Stimulated activated CD8-positive, alpha-beta memory T cell treated with anti-CD3 and anti-CD28 coated beads, Interleukin-7, amount 100 ng/mL, for 48 hours (primary cell): ENCODE measurements around the gene TMEM190.

Experiments
- DNase-seq, 2 donors: peaks; one replicate each; pipeline ENCODE4 v3.0.0-alpha.2; 2020; ENCODE audit warnings: low read depth in 1 of 2; ENCODE audit errors: extremely low read depth in 1 of 2

Gene TMEM190

DNA sequence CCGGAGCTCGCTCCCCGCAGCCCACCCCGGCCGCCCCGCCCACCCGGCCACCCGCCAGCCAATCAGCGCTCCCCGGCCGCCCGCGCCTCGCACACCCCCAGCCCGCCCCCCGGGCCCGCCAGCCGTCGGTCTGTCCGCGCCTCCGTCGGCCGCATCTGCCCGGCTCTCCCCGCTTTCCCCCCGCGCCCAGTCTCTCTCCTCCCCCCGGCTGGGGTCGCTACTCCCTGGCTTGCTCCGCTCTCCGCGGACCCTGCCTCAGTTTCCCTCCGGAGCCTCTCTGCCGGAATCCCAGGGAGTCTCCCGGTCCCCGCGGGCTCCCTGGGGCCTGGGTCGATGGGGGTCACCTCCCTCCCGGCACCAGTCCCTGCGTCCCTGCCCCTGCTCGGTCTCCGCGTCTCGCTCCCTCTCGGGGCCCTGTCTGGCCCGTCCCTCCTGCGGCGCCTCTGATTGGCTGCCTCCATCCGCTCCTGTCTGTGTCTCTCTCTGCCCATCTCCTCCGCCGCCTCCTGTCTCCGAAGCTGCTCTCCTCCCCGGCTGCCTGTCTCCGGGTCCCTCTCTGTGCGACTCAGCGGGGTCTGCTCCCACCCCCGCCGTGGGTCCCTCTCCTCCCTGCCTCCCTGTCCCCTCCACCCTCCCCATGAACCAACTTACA, 6.8 kb upstream of the TMEM190 start:
- DNase-seq, result no peak

DNA sequence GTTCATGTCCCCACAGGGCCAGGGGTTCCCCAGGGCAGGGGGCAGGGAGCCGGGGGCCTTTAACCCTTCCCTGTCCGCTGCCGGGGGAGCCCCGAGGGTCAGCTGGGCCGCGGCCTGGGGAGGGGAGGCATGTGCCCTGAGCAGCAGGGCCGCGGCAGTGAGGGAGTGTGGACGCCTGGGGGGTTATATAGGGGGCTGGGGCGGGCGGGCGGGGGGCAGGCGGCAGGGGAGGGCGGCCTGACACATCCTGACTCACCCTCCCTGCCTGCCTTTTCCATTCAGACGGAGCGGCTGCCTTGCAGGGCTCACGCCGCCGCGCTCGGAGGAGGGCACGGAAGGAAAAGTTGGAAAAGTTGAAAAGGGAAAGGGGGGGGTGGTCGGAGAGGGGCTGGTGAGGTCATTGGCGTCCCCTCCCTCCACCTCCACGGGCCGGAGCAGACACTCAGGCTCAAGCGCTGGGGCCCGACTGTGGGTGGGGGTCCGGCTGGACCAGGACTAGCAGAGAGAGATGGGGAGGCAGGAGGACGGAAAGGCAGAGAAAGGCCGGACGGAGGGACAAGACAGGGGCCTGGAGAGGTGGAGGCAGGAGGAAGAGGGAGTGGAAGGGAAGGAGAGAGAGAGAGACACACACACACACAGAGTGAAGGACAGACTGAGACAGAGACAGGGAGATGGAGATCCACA, 6.2 kb upstream of the TMEM190 start, which contains the start of gene IL11:
Gene IL11 (minus strand): TSS at position 159 of the 684 bp plus-strand sequence. CDS start 153 bp downstream, at position 6.
- DNase-seq, result no peak

GRCh38 chr19:55372316-55373081, 4.1 kb upstream of the TMEM190 start:
- no peak for DNase-seq

DNA sequence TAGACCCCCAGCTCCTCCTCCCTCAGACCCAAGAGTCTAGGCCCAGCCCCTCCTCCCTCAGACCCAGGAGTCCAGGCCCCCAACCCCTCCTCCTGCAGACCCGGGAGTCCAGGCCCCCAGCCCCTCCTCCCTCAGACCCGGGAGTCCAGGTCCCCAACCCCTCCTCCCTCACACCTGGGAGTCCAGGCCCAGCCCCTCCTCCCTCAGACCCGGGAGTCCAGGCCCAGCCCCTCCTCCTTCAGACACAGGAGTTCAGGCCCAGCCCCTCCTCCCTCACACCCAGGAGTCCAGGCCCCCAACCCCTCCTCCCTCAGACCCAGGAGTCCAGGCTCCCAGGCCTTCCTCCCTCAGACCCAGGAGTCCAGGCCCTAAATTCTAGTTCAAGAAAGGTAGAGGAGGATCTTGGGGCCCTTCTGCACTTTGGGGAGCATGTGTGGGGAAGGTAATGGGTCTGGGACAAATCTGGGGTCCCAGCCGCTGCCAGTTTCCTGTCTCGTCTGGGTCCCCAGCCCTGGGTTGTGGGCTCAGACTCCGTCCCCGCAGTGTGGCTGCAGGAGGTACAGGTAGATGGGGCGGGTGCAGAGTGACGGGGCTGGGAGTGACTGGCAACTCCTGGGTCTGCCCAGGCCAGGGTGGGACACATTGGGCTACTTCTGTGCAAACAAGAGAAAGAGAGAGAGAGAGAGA, 3.2 kb upstream of the TMEM190 start:
- no peak for DNase-seq

- no peak for DNase-seq
Measured at GRCh38 chr19:55373993-55374757, 2.5 kb upstream of the TMEM190 start.

DNA sequence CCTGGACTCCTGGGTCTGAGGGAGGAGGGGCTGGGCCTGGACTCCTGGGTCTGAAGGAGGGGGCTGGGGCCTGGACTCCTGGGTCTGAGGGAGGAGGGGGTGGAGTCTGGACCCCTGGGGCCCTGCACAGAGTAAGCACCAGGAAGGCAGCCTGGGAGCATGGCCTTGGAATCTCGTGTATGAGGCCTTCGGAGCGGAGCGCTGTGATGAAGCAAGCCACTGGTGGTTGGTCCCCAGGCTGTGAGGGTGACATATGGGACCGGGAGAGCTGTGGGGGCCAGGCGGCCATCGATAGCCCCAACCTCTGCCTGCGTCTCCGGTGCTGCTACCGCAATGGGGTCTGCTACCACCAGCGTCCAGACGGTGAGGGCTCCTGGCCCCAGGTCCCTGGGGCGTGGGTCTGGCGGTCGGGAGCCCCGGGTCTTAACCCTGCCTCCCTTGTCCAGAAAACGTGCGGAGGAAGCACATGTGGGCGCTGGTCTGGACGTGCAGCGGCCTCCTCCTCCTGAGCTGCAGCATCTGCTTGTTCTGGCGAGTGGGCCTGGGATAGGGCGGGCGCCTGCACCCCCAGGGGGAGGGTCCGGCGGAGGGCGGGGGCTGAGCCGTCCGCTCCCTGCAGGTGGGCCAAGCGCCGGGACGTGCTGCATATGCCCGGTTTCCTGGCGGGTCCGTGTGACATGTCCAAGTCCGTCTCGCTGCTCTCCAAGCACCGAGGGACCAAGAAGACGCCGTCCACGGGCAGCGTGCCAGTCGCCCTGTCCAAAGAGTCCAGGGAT, 918 bp downstream of the TMEM190 start:
- DNase-seq, result no peak

DNA sequence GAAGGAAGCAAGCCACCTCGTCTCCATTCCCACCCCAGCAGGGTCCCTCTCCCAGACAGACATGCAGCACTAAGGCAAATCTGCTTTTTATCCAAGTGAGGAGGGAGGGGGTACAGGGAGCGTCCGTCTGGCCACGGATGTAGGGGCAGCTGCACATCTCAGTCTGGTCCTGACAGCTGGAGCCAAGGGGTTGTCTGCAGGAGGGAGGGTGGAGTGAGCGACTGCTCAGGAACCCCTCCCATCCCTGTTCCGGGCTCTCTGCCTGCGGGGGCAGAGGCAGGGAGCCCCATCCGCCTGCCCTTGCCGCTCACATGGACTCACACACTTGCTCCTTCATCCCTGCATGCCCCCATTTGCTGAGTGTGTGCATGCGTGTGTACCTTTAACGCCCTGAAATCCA, 2.5 kb downstream of the TMEM190 start:
- no peak for DNase-seq

DNA sequence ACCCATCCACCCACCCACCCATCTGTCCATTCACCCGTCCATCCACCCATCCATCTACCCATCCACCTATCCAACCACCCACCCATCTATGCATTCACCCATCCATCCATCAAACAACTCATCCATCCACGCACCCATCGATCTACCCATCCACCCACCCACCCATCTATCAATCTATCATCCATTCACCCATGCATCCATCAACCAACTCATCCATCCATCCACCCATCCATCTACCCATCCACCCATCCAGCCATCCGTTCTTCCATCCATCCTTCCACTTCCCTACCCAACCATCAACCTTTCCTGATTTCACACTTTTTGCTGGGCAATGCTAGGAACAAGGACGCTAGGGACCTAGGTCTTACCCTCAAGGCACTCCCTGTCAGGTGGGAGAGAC, 5.4 kb downstream of the TMEM190 start:
- no peak for DNase-seq

- no peak for DNase-seq
Measured at GRCh38 chr19:55382522-55383054, 6.0 kb downstream of the TMEM190 start.

GRCh38 chr19:55383279-55384130, 6.9 kb downstream of the TMEM190 start:
- no peak for DNase-seq

DNA sequence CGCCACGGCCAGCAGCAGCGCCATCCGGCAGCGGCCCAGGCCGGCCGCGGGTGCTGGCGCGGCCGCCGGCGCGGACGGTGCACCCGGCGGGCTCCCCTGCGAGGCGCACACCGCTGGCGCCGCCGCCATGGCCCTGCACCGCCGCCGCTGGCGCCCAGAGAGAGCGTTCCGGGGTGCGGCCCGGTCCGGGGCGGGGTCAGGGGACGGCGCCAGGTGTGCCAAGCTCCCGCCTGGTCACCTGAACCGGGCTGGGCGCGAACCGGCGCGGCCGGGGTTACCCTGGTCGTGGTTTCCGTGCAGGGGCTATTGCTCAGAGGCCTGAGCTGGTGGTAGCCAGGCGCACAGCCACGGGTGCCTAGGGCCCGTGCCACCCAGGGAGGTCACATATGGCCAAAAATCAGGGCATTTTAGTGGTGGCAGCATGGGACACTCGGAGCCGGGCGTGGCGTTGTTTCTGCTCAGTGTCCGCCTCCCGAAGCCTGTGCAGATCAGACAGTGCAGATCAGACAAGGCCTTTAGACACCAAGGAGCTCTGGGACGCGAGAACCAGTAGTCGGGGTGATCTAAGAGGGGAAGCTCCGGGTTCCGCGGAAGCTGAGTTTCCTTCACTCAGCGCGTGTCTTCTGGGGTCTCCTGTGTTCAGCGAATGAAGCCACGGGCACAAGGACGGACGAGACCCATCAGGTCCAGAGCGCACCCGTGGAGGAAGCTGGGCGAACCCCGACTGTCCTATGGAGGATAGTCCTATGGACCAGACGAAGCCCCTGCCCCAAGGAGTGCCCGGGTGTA, 7.7 kb downstream of the TMEM190 start, which contains the start of gene TMEM238:
Gene TMEM238 (minus strand): TSS at position 162 of the 789 bp plus-strand sequence. CDS start 33 bp downstream, at position 129.
- no peak for DNase-seq

DNA sequence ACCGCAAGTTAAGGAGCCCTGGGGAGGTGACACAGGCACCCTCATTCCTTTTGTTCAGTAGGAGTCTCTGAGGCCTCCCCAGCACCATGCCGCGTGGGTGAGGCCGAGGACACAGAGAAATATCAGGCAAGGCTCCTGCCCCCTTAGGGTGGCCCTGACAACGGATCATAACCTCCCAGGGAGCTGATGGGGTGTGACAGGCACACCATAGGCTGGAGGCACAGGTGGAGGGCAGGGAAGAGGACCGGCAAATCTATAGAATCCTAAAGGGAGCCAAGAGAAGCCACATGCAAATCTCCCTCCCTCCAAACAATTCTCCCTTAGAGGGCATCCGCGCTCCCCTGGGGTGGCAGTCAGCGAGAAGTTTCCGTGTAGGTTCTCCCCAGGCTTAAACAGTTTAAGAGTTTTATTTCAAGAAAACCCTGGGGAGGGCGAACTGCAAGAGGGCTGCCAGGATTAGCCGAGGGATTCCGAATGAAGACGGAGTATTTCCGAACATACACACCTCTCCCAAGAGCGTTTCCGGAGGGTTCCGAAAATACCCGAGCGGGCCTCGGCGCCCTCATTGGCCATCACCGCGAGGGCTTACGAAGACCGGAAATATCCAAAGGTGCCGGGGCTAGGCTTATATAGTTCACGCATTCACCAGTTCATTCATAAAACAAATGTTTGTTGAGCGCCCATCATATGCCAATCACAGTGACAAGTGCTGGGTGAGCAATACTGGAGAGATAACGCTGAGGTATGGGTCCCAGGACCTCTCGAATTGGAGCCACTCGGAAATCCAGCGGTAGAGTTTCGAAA, 8.5 kb downstream of the TMEM190 start:
- peak; percentile 86 to 93 for DNase-seq

DNA sequence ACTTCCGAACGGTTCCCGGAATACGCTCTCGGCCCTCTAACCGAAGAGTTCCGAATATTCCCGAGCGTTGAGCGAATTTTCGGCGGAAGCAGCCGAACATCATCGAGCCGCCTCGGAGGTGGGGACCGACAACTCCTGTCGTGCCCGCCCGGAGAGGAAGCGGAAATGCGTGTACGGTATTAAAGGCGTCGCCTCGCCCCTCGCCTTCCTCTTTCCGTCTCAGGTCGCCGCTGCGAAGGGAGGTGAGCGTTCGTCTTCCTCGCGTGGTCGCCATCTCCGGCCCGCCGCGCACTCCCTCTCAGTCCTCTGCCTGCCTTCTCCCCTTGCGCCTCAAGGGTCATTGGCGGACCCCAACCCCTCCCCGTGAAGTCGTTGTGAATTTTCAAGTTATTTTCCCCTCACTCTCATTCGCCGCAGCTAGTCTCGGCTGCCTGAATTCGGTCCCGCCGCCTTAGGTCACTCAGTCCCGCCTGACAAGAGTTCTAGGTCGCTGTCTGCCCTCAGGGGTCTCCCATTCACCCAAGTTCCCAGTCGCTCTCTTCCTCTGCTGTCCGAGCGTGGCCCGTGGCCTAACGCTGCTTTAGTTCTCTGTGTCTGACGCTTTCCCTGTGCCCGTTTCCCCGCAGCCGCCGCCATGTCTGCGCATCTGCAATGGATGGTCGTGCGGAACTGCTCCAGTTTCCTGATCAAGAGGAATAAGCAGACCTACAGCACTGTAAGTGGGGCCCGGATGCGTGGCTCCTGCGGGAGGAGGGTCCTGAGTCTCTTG, 9.3 kb downstream of the TMEM190 start, which contains the start of gene RPL28:
Gene RPL28 (plus strand): TSS at position 209 of the 769 bp plus-strand sequence. CDS start 426 bp downstream, at position 635.
- peak; percentile 96 to 98 for DNase-seq

- DNase-seq, result no peak
Measured at GRCh38 chr19:55386493-55386971, 9.9 kb downstream of the TMEM190 start.

DNA sequence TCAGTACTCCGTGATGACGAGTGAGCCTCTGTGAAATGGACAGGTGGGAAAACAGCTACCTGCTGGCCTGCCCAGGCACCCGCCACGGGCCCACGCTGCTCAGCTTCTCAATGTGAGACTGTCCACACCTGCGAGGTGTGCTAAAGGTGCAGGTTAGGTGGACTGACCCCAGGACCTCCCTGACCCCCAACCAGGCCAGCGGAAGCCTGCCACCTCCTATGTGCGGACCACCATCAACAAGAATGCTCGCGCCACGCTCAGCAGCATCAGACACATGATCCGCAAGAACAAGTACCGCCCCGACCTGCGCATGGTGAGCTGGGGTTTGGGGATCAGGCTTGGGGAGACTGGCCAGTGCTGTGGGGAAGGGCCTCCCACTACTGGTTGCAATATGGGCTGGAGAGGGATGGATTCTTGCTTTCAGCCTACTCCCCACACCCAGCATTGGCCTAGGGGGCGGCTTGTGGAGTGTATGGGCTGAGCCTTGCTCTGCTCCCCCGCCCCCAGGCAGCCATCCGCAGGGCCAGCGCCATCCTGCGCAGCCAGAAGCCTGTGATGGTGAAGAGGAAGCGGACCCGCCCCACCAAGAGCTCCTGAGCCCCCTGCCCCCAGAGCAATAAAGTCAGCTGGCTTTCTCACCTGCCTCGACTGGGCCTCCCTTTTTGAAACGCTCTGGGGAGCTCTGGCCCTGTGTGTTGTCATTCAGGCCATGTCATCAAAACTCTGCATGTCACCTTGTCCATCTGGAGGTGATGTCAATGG, 11.3 kb downstream of the TMEM190 start:
- DNase-seq, result no peak
